H1 (cell line): ENCODE data around the gene CLMP. TPM values are rescaled to one million over a fixed set of nuclear protein-coding genes. Genes with fewer than 3 reads are reported as not detected.

Source experiments
- CTCF ChIA-PET: fragments of 300-600 bp; sonication (Branson Sonifier 250); formaldehyde crosslinking; loops from one replicate; lab custom pipeline; 2021; ENCODE audit not compliant: partially characterized antibody; lab: Charles Lee
- POLR2A ChIA-PET: fragments of 300-600 bp; sonication (Branson Sonifier 250); formaldehyde crosslinking; loops from one replicate; lab custom pipeline; 2021; ENCODE audit warnings: inconsistent platforms; ENCODE audit not compliant: partially characterized antibody; lab: Charles Lee
- DNase-seq, 2 experiments: peaks; one replicate each; pipeline versions ENCODE4 v3.0.0 to v3.0.0-alpha.2; 2010 to 2022; ENCODE audit warnings: low spot score in 2 of 2, low read depth in 1 of 2, mixed read lengths in 1 of 2
- FAIRE-seq: peaks from 2 replicates; lab custom pipeline; 2011; peaks lifted over from hg19 to GRCh38; lab: Jason Lieb, UNC
- H2AFZ ChIP-seq: 2 replicates; pipeline ENCODE4 v1.8.1; 2012; ENCODE audit warnings: low read length, inconsistent platforms
- H2AK5ac ChIP-seq: 2 replicates; pipeline ENCODE4 v1.6.1; 2013; ENCODE audit warnings: low read depth, low read length
- H2BK120ac ChIP-seq: replicated peaks from 2 replicates; pipeline ENCODE3; 2013; ENCODE audit warnings: low read depth, low read length, inconsistent platforms
- H2BK12ac ChIP-seq: 2 replicates; pipeline ENCODE4 v1.6.1; 2013; ENCODE audit warnings: low read depth, low read length
- H2BK15ac ChIP-seq: 2 replicates; pipeline ENCODE4 v1.6.1; 2013; ENCODE audit warnings: low read length
- H2BK20ac ChIP-seq: 2 replicates; pipeline ENCODE4 v1.6.1; 2013; ENCODE audit warnings: low read length
- H2BK5ac ChIP-seq: 2 replicates; pipeline ENCODE4 v1.6.1; 2013; ENCODE audit warnings: low read depth, low read length
- H3K14ac ChIP-seq: 2 replicates; pipeline ENCODE4 v1.6.1; 2013; ENCODE audit warnings: inconsistent platforms; ENCODE audit not compliant: insufficient read length
- H3K18ac ChIP-seq: 2 replicates; pipeline ENCODE4 v1.6.1; 2013; ENCODE audit warnings: low read length; ENCODE audit errors: extremely low read depth
- H3K23ac ChIP-seq: 2 replicates; pipeline ENCODE4 v1.6.1; 2013; ENCODE audit warnings: inconsistent platforms; ENCODE audit not compliant: insufficient read length
- H3K23me2 ChIP-seq: 2 replicates; pipeline ENCODE4 v1.6.1; 2013; ENCODE audit warnings: low read depth, low read length
- H3K27ac ChIP-seq: 2 replicates; pipeline ENCODE4 v1.6.1; 2011; ENCODE audit warnings: low read depth, low read length, inconsistent platforms
- H3K27me3 ChIP-seq, 4 experiments: replicated peaks in 1 of 4; 1 replicate in 1 of 4; 2 replicates in 3 of 4; pipeline versions ENCODE4 v1.6.1 to v1.8.1; 2011 to 2013; ENCODE audit warnings: low read length in 3 of 4, mild to moderate bottlenecking in 3 of 4, inconsistent platforms in 2 of 4, mixed read lengths in 2 of 4, moderate library complexity in 1 of 4; ENCODE audit not compliant: control insufficient read depth in 3 of 4, insufficient read depth in 3 of 4; ENCODE audit errors: extremely low read depth in 1 of 4
- H3K36me3 ChIP-seq, 4 experiments: 2 replicates each; pipeline versions ENCODE4 v1.6.1 to v1.8.1; 2011 to 2013; ENCODE audit warnings: mild to moderate bottlenecking in 4 of 4, low read length in 3 of 4, moderate library complexity in 2 of 4, control low read depth in 1 of 4, inconsistent platforms in 1 of 4; ENCODE audit not compliant: insufficient read depth in 4 of 4, control insufficient read depth in 2 of 4
- H3K4ac ChIP-seq: replicated peaks from 2 replicates; pipeline ENCODE3; 2013; ENCODE audit warnings: low read length, low read depth, mixed read lengths, inconsistent platforms; ENCODE audit not compliant: insufficient read length
- H3K4me1 ChIP-seq, 4 experiments: replicated peaks in 1 of 4; 1 replicate in 1 of 4; 2 replicates in 3 of 4; pipeline versions ENCODE4 v1.6.1 to v1.8.1; 2011 to 2013; ENCODE audit warnings: low read length in 3 of 4, inconsistent platforms in 2 of 4, mixed read lengths in 1 of 4; ENCODE audit not compliant: insufficient read depth in 4 of 4, control insufficient read depth in 3 of 4
- H3K4me2 ChIP-seq, 2 experiments: 2 replicates each; pipeline versions ENCODE4 v1.6.1 to v1.8.1; 2011 to 2013; ENCODE audit warnings: low read depth in 2 of 2, low read length in 2 of 2, control low read depth in 1 of 2, inconsistent platforms in 1 of 2, mild to moderate bottlenecking in 1 of 2; ENCODE audit not compliant: insufficient read depth in 1 of 2
- H3K4me3 ChIP-seq, 4 experiments: fragments of 200-600, 300-600 bp in 1 of 4; sonication (generic), shearing (Covaris generic), sonication (Bioruptor Twin) in 1 of 4; 2 replicates each; pipeline versions ENCODE4 v1.5.1 to v1.8.1; 2011 to 2016; ENCODE audit warnings: low read length in 4 of 4, low read depth in 3 of 4, control low read depth in 2 of 4, inconsistent platforms in 2 of 4, mild to moderate bottlenecking in 2 of 4, mixed read lengths in 1 of 4, moderate library complexity in 1 of 4; ENCODE audit not compliant: insufficient read depth in 2 of 4; ENCODE audit errors: extremely low read depth in 1 of 4
- H3K56ac ChIP-seq: replicated peaks from 2 replicates; pipeline ENCODE3; 2013; ENCODE audit warnings: low read depth, mild to moderate bottlenecking, mixed read lengths, low read length, inconsistent platforms; ENCODE audit not compliant: insufficient read length
- H3K79me1 ChIP-seq: 2 replicates; pipeline ENCODE4 v1.6.1; 2013; ENCODE audit warnings: low read depth, low read length, control low read depth
- H3K79me2 ChIP-seq, 2 experiments: 2 replicates each; pipeline versions ENCODE4 v1.6.1 to v1.8.1; 2012 to 2013; ENCODE audit warnings: low read length in 2 of 2, mild to moderate bottlenecking in 2 of 2, inconsistent platforms in 1 of 2; ENCODE audit not compliant: insufficient read depth in 2 of 2, control insufficient read depth in 1 of 2
- H3K9ac ChIP-seq, 4 experiments: replicated peaks in 1 of 4; 1 replicate in 1 of 4; 2 replicates in 3 of 4; pipeline versions ENCODE4 v1.6.1 to v1.8.1; 2011 to 2013; ENCODE audit warnings: low read depth in 3 of 4, low read length in 3 of 4, control low read depth in 2 of 4, mild to moderate bottlenecking in 2 of 4, moderate library complexity in 2 of 4, inconsistent platforms in 1 of 4; ENCODE audit errors: extremely low read depth in 1 of 4
- H3K9me3 ChIP-seq, 2 experiments: 2 replicates each; pipeline versions ENCODE4 v1.6.1 to v1.8.1; 2012 to 2013; ENCODE audit warnings: mild to moderate bottlenecking in 2 of 2, moderate library complexity in 2 of 2, control low read depth in 1 of 2, inconsistent platforms in 1 of 2, low read depth in 1 of 2, low read length in 1 of 2, mixed read lengths in 1 of 2; ENCODE audit not compliant: insufficient read depth in 2 of 2
- H4K20me1 ChIP-seq, 2 experiments: replicated peaks in 1 of 2; 2 replicates each; pipeline versions ENCODE3 to v1.8.1; 2011 to 2013; ENCODE audit warnings: inconsistent platforms in 2 of 2, low read length in 2 of 2, mild to moderate bottlenecking in 1 of 2; ENCODE audit not compliant: insufficient read depth in 2 of 2, control insufficient read depth in 1 of 2
- H4K5ac ChIP-seq: 2 replicates; pipeline ENCODE4 v1.6.1; 2013; ENCODE audit warnings: low read length, low read depth, mixed read lengths, inconsistent platforms; ENCODE audit not compliant: insufficient read length
- H4K8ac ChIP-seq: 2 replicates; pipeline ENCODE4 v1.8.0; 2013; ENCODE audit warnings: mild to moderate bottlenecking, moderate library complexity, low read length, inconsistent platforms; ENCODE audit not compliant: insufficient read depth; ENCODE audit errors: extremely low read depth
- H4K91ac ChIP-seq: replicated peaks from 2 replicates; pipeline ENCODE3; 2013; ENCODE audit warnings: low read length, mixed read lengths, inconsistent platforms; ENCODE audit not compliant: insufficient read length
- ATF2 ChIP-seq: IDR thresholded peaks from 2 replicates; pipeline ENCODE4 v1.6.1; 2012; ENCODE audit warnings: low read length, inconsistent platforms
- BCL11A ChIP-seq, 2 experiments: IDR thresholded peaks; one replicate each; pipeline ENCODE4 v1.6.1; 2011; ENCODE audit warnings: low read depth in 2 of 2, low read length in 2 of 2, mild to moderate bottlenecking in 2 of 2
- CBX8 ChIP-seq: fragments of 300-800, 300-1000 bp; sonication (generic); IDR thresholded peaks from 2 replicates; pipeline ENCODE4 v1.7.1; 2016; ENCODE audit warnings: low read depth, low read length, borderline replicate concordance
- SIX5 ChIP-seq: IDR thresholded peaks from 2 replicates; pipeline ENCODE4 v1.6.1; 2011; ENCODE audit warnings: mild to moderate bottlenecking, low read depth, low read length
- SRF ChIP-seq: IDR thresholded peaks from 2 replicates; pipeline ENCODE4 v1.6.1; 2011; ENCODE audit warnings: mild to moderate bottlenecking, low read depth, low read length, moderate library complexity
- TAF1 ChIP-seq: IDR thresholded peaks from 2 replicates; pipeline ENCODE4 v1.6.1; 2011; ENCODE audit warnings: mild to moderate bottlenecking, low read depth, low read length
- ZNF274 ChIP-seq: IDR thresholded peaks from 2 replicates; pipeline ENCODE4 v1.7.0; 2012; ENCODE audit warnings: low read length, borderline replicate concordance; ENCODE audit errors: extremely low read depth
- WGBS, 2 experiments: shearing (Covaris generic) in 1 of 2; methylation state at CpG; one replicate each; pipeline versions ENCODE4 v1.1.6 to v1.1.7; 2013 to 2015; ENCODE audit warnings: low lambda C conversion rate in 2 of 2, mixed read lengths in 2 of 2, inconsistent platforms in 1 of 2, low coverage in 1 of 2, missing lambda C conversion rate in 1 of 2; ENCODE audit not compliant: insufficient replicate concordance in 2 of 2, insufficient coverage in 1 of 2, insufficient read length in 1 of 2; ENCODE audit errors: extremely low coverage in 1 of 2, missing lambda C conversion rate in 1 of 2; 5-methylcytosine and 5-hydroxymethylcytosine counted together
- polyA plus RNA-seq, 7 experiments: library from polyadenylated mRNA; depleted of rRNA in 3 of 7; stranded (reverse) in 5 of 7; unstranded in 2 of 7; fragments of >200 nt in 5 of 7; fragments of 200-250 nt in 2 of 7; gene quantifications; 1 replicate in 5 of 7; 2 replicates in 1 of 7; 4 replicates in 1 of 7; pipeline versions ENCODE4 v1.2.1 to v1.2.3, GENCODE V29; 2011 to 2013; ENCODE audit warnings: missing spikeins in 2 of 7, mixed read lengths in 2 of 7
- total RNA-seq: library from RNA; stranded (reverse); fragmentation: NEBNext Ultra II Directional; extraction: Animal tissue kit (Norgen Biotek cat#: 25700); gene quantifications from 2 replicates; pipeline ENCODE4 v1.2.1, GENCODE V29; 2021
- TF ChIP-seq, protein P1 (sequence below): IDR thresholded peaks from 2 replicates; pipeline ENCODE4 v1.6.1; 2012; ENCODE audit warnings: inconsistent platforms

The CLMP gene
- total and polyA plus RNA-seq, 2 of the 8 experiments (the other 6 are each of a cell fraction or from before 2014, with no cell fraction given) = 9.9 to 24.1 TPM

GRCh38 chr11:123214940-123215339 is 19.9 kb upstream of the CLMP start:
- Histone ChIP-seq H3K4me2 (no peak overlapping the region), H3K23me2 (no peaks in the 10 kb centered on the region), H4K5ac (no peak overlapping the region), H3K4me1 (peaks cover 1 to 13% (median 10%) of the 10 kb centered on the region in 4 experiments; a peak in 5 of 7 replicates), H2BK20ac (no peak overlapping the region), H3K56ac (no peak overlapping the region), H3K9ac (no peak overlapping the region), H3K27me3 (no peaks in the 10 kb centered on the region; a peak in 1 of 7 replicates), H2BK5ac (no peak overlapping the region), H3K4me3 (no peak overlapping the region), H2BK120ac (no peak overlapping the region), H3K14ac (no peak overlapping the region), H2AK5ac (no peak overlapping the region), H2BK12ac (no peak overlapping the region), H3K9me3 (no peaks in the 10 kb centered on the region), H3K79me2 (no peaks in the 10 kb centered on the region), H3K4ac (no peak overlapping the region), H2BK15ac (no peak overlapping the region), H3K27ac (no peak overlapping the region), H3K79me1 (no peaks in the 10 kb centered on the region), H4K91ac (no peak overlapping the region), H3K36me3 (no peaks in the 10 kb centered on the region), H3K18ac (no peak overlapping the region), H4K20me1 (no peaks in the 10 kb centered on the region), H2AFZ (no peak overlapping the region), H4K8ac (no peak overlapping the region), H3K23ac (no peak overlapping the region)
- CTCF ChIA-PET = interaction anchor here (0.6 to 1.7 kb wide), 4 partner anchors 46 to 113 kb away, joined by 3 to 5 read pairs (median 3); no protein-coding TSS in a partner anchor
- POLR2A ChIA-PET = interaction anchor here (4.0 kb wide), 1 partner anchor 12 kb away, joined by 14 read pairs; no protein-coding TSS in a partner anchor
- 100% methylated on average over 1 of the region's 1 CpG; no CpG with 5 or more reads in 1 of the 2 experiments for WGBS, 2 experiments
- no peak for DNase-seq
- peak; percentile 7 for FAIRE-seq
- TF ChIP-seq ATF2 (no peak), SRF (no peak), ZNF274 (no peak), SIX5 (no peak), BCL11A (IDR thresholded peaks at IDR 0.05; ENCODE audit: low read depth in 2 of 2, low read length in 2 of 2) (no peak), CBX8 (no peak), TAF1 (no peak)
- TF ChIP-seq, protein P1, sequence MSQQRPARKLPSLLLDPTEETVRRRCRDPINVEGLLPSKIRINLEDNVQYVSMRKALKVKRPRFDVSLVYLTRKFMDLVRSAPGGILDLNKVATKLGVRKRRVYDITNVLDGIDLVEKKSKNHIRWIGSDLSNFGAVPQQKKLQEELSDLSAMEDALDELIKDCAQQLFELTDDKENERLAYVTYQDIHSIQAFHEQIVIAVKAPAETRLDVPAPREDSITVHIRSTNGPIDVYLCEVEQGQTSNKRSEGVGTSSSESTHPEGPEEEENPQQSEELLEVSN = no peak
